ENCODE results near the gene ZBTB20. TPM values are rescaled to one million over a fixed set of nuclear protein-coding genes. Genes with fewer than 3 reads are reported as not detected.

The ZBTB20 gene
- total RNA-seq, 1 experiment from 2014 or later = 12.8 TPM

GRCh38 chr3:114445233-114445632, 701.9 kb downstream of the ZBTB20 start:
- H3K27me3 Mint-ChIP-seq (ENCODE audit: insufficient read depth, unreplicated experiment) = no peaks in the 10 kb centered on the region
- Histone ChIP-seq H3K4me1 (no peaks in the 10 kb centered on the region), H3K9me3 (no peaks in the 10 kb centered on the region), H3K27me3 (replicated peaks; ENCODE audit: control insufficient read depth, insufficient read depth, low read length) (no peaks in the 10 kb centered on the region), H3K4me3 (ENCODE audit: low read depth, low read length) (no peak overlapping the region), H3K36me3 (ENCODE audit: control insufficient read depth, insufficient read depth, low read length) (no peaks in the 10 kb centered on the region)
- no TSS peak for BruUV-seq (replicated peaks)
- H3K27ac Mint-ChIP-seq (ENCODE audit: unreplicated experiment) = no peak overlapping the region
- H3K9me3 Mint-ChIP-seq (ENCODE audit: unreplicated experiment) = no peaks in the 10 kb centered on the region
- DNase-seq = no peak
- no peaks in the 10 kb centered on the region for H3K36me3 Mint-ChIP-seq (ENCODE audit: insufficient read depth, unreplicated experiment)
- TF ChIP-seq CTCF (IDR thresholded peaks at IDR 0.05; ENCODE audit: insufficient read depth in 1 of 2, low read depth in 1 of 2, low read length in 1 of 2, severe bottlenecking in 1 of 2, unreplicated experiment in 1 of 2) = no peak
- H3K4me3 Mint-ChIP-seq (ENCODE audit: unreplicated experiment) = no peak overlapping the region
- H3K4me1 Mint-ChIP-seq (ENCODE audit: low read depth, unreplicated experiment) = no peaks in the 10 kb centered on the region
- intact Hi-C loops (cut with micrococcal nuclease; ENCODE audit: unreplicated experiment) = no loop called here
- ChIA-PET CTCF (no interaction called here), POLR2A (no interaction called here)

GRCh38 chr3:114444216-114444615, 702.9 kb downstream of the ZBTB20 start:
- CTCF ChIA-PET = no interaction called here
- no peaks in the 10 kb centered on the region for H3K27me3 Mint-ChIP-seq (ENCODE audit: insufficient read depth, unreplicated experiment)
- intact Hi-C loops (cut with micrococcal nuclease; ENCODE audit: unreplicated experiment) = no loop called here
- BruUV-seq (replicated peaks) = no TSS peak
- Histone ChIP-seq H3K4me1 (no peaks in the 10 kb centered on the region), H3K27me3 (replicated peaks; ENCODE audit: control insufficient read depth, insufficient read depth, low read length) (no peaks in the 10 kb centered on the region), H3K9me3 (no peaks in the 10 kb centered on the region), H3K36me3 (ENCODE audit: control insufficient read depth, insufficient read depth, low read length) (no peaks in the 10 kb centered on the region), H3K4me3 (ENCODE audit: low read depth, low read length) (no peak overlapping the region)
- no peaks in the 10 kb centered on the region for H3K9me3 Mint-ChIP-seq (ENCODE audit: unreplicated experiment)
- H3K4me1 Mint-ChIP-seq (ENCODE audit: low read depth, unreplicated experiment) = no peaks in the 10 kb centered on the region
- no peak overlapping the region for H3K4me3 Mint-ChIP-seq (ENCODE audit: unreplicated experiment)
- DNase-seq = no peak
- H3K36me3 Mint-ChIP-seq (ENCODE audit: insufficient read depth, unreplicated experiment) = no peaks in the 10 kb centered on the region
- H3K27ac Mint-ChIP-seq (ENCODE audit: unreplicated experiment) = no peak overlapping the region
- no peak for TF ChIP-seq CTCF (IDR thresholded peaks at IDR 0.05; ENCODE audit: insufficient read depth in 1 of 2, low read depth in 1 of 2, low read length in 1 of 2, severe bottlenecking in 1 of 2, unreplicated experiment in 1 of 2)
- POLR2A ChIA-PET = no interaction called here

- no peak for DNase-seq
- no peak overlapping the region for H3K4me3 ChIP-seq (ENCODE audit: low read depth, low read length)
- POLR2A ChIA-PET = no interaction called here
- Mint-ChIP-seq H3K36me3 (ENCODE audit: insufficient read depth, unreplicated experiment) (no peaks in the 10 kb centered on the region), H3K27ac (ENCODE audit: unreplicated experiment) (no peak overlapping the region), H3K4me3 (ENCODE audit: unreplicated experiment) (no peak overlapping the region), H3K27me3 (ENCODE audit: insufficient read depth, unreplicated experiment) (no peaks in the 10 kb centered on the region), H3K9me3 (ENCODE audit: unreplicated experiment) (no peaks in the 10 kb centered on the region), H3K4me1 (ENCODE audit: low read depth, unreplicated experiment) (no peaks in the 10 kb centered on the region)
- intact Hi-C loops (cut with micrococcal nuclease; ENCODE audit: unreplicated experiment) = no loop called here
- CTCF ChIA-PET = no interaction called here
- H3K36me3 ChIP-seq (ENCODE audit: control insufficient read depth, insufficient read depth, low read length) = no peaks in the 10 kb centered on the region
- H3K9me3 ChIP-seq = no peaks in the 10 kb centered on the region
- BruUV-seq (replicated peaks) = no TSS peak
- H3K27me3 ChIP-seq (replicated peaks; ENCODE audit: control insufficient read depth, insufficient read depth, low read length) = no peaks in the 10 kb centered on the region
- no peak for TF ChIP-seq CTCF (IDR thresholded peaks at IDR 0.05; ENCODE audit: insufficient read depth in 1 of 2, low read depth in 1 of 2, low read length in 1 of 2, severe bottlenecking in 1 of 2, unreplicated experiment in 1 of 2)
- no peaks in the 10 kb centered on the region for H3K4me1 ChIP-seq
Observed at GRCh38 chr3:114442246-114442645, 704.8 kb downstream of the ZBTB20 start.

All from Caco-2 (cell line).